CD4-positive, alpha-beta T cell treated with Interleukin-15 for 4 hours (primary cell): Measurements from ENCODE around the gene AXIN1.
"Not testable (repeated sequence)": the region's sequence is repeated elsewhere in the genome, so short reads cannot be mapped to it uniquely, and the experiment has no call there.

Experiments used
- DNase-seq: peaks from one replicate; pipeline ENCODE4 v3.0.0-alpha.2; 2020; ENCODE audit warnings: low spot score

Gene AXIN1

GRCh38 chr16:370443-370842 lies 17.9 kb upstream of the AXIN1 start, which contains the start of gene MRPL28:
MRPL28 (minus strand) TSS chr16:370538; CDS start chr16:370218, 320 bp downstream.
- peak; percentile 93 for DNase-seq

DNA sequence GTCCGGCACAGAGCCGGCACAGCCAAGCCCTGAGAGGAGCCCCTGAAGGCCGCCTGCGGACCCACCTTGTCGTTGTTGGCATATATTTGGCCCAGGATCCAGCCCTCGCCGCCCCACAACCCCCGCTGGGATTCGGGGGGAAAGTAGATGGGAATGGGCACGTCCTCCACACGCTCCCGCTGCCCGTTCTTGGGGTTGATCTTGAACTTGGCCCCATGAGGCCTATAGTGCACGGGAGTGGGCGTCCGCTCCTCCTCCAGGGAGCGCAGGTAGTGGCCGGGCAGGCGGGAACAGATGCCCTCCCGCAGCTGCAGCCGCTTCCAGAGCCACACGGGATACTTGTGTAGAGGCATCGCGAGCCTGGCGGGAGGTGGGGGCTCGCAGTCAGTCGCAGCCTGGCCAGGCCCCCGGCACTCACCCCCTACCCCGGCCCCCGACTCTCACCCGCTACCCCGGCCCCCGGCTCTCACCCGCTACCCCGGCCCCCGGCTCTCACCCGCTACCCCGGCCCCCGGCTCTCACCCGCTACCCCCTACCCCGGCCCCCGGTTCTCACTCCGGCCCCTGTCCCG lies 17.4 kb upstream of the AXIN1 start:
- no peak for DNase-seq

GRCh38 chr16:369275-369865 lies 16.8 kb upstream of the AXIN1 start:
- DNase-seq = no peak

GRCh38 chr16:368388-369158 lies 16.1 kb upstream of the AXIN1 start:
- no peak for DNase-seq

- DNase-seq = no peak
These were observed 14.9 kb upstream of the AXIN1 start for GRCh38 chr16:367333-367903.

- DNase-seq = no peak
These were observed 14.0 kb upstream of the AXIN1 start for GRCh38 chr16:366476-366875.

- no peak for DNase-seq
These were observed 12.3 kb upstream of the AXIN1 start for GRCh38 chr16:364595-365491.

DNA sequence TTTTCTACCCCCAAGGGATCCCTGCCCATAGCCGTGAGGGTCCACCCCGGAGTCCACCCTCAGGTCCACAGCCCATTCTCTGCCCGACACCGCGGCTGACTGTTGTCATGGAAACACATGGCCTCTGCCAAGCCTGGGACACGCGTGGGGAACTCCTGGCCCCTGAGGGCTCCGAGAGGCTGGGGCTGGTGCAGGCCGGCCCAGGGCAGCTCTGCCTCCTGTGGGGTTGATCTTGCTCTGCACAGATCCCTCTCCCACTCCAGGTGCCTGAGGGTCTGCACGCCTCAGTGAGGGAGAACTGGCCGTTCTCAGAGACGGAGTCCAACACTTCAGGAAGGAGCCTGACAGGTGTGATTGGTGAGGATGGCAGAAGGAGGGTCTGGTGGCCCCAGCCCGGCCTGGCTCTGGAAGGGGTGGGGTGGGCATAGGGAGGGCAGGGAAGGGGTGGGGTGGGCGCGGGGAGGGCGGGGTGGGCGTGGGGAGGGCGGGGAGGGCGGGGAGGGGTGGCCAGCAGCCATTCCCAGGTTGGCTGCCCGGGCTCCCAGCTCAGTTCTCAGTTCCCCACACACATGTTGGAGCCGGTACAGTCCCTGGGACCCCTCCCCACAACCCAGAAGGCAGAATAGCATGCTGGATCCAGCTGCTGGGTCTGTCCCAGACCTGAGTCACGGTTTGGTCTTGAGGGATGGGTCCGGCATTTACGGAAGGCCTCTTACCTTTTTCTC lies 11.4 kb upstream of the AXIN1 start:
- DNase-seq = no peak

DNA sequence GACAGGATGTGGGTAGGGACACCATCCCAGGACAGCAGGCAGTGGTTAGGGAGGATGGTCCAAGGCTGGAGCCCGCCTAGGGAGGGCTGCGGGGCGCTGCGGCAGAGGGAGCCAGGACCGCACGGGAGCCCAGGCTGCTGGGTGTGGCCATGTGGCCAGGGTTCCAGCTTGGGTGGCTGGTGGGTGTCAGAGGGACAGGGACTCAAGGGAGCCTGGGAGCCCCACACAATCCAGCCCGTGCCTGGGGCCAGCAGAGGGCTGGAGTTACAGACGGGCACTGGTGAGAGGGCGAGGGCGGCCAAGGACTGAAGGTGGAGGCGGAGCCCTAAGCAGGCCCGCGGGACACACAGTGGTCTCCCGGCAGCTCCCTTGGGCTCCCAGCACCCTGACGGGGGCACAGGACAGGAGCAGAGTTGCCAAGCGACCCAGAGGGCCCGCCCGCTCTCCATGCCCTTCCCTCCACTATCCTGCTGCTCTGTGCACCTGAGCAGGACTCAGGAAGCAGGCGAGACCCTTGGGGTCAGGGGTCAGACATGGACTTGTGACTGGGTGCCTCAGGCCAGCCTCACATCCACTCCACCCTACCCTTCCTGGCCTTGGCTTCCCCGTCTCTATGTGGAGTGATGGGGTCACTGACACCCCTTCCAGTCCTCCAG lies 10.7 kb upstream of the AXIN1 start:
- no peak for DNase-seq

- not testable (repeated sequence) for DNase-seq
These were observed 10.1 kb upstream of the AXIN1 start for GRCh38 chr16:362702-362999.

DNA sequence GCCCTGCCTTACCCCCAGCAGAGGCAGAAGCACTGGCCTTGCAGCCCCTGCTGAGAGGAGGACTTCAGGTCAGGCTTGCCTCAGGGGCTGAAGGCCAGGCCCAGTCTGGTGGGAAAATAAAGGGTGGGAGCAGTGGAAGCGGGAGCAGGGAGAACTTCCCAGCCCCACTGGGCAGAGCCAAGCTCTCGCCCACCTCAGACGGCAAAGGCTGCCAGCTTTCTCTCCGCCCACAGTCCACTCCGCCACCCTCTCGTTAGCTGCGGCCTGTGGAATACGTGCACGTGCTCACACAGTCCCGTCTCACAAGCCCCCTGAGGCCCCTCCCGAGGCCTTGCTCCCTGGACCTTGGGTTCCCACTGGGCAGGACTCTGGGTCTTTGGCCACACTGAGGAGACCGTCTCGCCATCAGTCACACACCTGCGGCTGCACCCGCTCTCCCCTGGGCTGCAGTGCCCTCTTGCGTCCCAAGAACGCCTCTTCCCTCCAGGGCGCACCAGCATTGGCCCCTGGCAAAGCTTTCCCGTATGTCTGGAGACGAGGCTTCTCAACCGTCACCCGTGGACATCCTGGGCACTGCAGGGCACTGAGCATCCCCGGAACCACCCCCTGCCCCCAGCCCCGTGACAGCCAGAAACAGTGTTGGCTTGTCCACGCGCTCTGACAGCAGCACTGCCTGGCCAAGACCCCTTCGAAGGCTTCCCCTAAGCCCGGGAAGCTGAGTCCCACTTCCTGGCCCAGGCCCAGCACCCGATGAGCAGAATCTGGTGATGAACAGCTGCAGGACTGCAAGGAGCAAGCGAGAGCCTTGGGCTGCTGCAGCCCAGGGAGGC lies 9.6 kb upstream of the AXIN1 start:
- peak; percentile 72 for DNase-seq

- no peak for DNase-seq
These were observed 8.9 kb upstream of the AXIN1 start for GRCh38 chr16:361341-361871.

DNA sequence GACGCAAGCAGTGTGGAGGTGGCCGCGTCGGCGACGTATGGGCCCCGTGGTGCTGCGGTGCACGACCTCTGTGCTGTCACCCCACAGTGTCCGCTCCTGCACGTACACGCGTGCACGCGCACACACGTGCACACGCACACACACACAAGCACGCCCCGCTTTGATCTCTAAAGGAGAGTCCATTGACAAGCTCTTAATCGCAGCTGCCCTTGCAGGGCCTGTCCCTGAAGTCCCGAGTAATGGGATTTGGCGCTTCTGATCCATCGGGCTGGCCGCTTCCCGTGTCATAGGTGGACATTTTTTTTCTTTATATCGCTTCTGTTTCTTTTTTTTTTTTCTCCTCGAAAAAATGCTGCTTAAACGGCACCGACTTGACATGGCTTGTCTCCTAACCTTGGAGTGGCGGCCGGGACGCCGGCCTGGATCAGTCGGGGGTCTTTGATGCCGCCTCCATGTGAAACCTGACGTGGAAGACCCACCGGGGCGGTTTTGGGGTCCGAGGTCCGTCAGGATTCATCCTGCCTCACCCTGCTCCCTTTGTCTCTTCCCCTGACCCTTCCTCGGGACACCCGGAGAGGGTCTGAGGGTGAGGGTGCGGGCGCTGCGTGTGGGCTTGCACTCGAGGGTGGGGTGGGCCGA lies 8.3 kb upstream of the AXIN1 start:
- DNase-seq = no peak

DNA sequence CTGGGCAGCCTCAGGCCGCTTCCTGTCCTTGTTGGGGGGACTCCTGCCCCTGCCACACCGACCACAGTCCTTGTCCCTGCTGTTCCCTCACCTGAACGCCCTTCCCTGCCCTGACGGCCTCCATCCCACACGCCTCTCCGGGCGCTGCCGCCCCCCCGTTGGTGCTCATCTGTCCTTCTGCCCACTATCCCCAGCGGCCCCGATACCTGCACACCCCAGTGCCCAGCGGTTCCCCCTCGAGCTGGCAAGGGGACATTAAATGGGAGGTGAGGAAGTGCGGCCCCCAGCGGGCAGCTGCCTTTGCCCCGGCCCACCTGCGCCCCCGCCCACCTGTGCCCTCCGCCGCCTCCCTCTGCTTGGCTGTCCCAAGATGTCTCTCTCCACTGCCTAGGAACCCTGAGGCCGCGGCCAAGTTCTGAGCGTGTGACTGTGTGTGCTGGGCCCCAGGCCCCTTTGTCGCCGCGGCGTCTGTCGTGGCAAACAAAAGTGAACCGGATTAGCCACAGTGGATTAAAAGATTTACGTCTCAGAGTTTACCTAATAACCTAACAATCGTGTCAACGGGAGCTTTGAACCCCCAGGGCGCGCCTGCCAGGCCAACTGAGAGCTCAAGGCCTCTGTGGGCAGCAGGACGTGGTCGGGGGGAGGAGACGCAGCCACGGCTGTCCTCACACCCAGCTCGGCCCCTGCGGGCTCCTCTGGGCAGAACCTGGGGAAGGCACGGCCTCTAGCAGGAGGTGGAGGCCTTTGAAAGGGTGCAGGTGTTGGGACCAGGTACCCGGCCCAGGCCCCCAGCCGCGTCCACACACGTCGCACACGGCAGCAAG lies 7.6 kb upstream of the AXIN1 start:
- DNase-seq = no peak

- no peak for DNase-seq
These were observed 6.7 kb upstream of the AXIN1 start for GRCh38 chr16:359067-359763.

DNA sequence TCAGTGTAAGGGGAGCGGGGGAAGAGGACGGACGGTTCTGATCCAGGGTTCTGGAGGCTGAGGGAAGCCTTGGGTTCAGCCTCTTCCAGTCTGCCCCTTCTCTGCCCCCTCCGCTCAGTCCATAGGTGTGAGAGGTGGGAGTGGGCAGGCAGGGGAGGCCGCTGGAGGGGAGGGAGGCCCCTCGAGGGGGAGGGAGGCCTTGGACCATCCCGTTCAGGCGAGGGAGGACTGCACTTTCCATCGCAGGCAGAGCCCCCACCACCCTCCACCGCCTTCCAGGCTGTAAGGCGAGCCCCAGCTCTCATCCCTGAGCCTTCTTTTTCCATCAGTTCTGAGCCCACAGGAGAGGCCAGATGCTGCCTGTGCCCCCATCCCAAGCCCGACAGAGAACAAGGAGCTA lies 4.2 kb upstream of the AXIN1 start:
- DNase-seq = no peak

DNA sequence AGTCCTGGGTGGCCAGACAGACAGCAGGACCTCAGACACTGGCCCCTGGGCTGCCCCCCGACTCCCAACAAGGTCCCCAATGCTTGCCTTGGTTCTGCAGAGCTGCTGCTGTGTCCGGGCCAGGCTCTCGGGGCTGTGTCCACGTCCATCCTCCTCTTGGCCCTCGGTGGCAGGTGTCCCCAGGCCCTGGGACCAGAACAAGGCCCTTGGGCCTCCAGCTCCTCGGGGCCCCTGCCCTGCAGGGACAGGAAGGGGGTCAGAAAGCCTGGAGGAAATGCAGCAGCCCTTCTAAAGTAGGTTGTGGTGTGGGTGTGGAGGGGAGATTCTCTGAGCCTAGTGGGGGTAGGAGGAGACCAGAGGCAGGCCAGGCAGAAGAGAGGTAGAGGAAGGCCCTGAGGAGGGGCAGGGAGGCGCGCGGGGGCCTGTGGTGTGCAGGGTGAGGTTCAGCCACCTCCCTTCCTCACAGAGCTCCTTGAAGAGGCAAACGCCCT lies 2.5 kb upstream of the AXIN1 start:
- DNase-seq = peak; percentile 58
